ENCODE measurements around the gene CLIC3. TPM values are rescaled to one million over a fixed set of nuclear protein-coding genes. Genes with fewer than 3 reads are reported as not detected.

CLIC3 gene
- total and polyA plus RNA-seq, 11 donors: 1.5 to 16.7 (median 5.0) TPM

GRCh38 chr9:136958898-136959850 is 37.2 kb downstream of the CLIC3 start:
- no peaks in the 10 kb centered on the region for H3K36me3 ChIP-seq
- peaks cover 0 to 29% (median 14%) of the 10 kb centered on the region in 12 donors for H3K4me1 ChIP-seq
- H3K27me3 ChIP-seq: no peaks in the 10 kb centered on the region
- peak overlapping the region in 1 of 12 donors; percentile 60 for H3K27ac ChIP-seq
- 89 to 94% (median 90%) methylated on average over 17 to 28 of the region's 28 CpGs for WGBS, 4 donors
- intact Hi-C loops (cut with DNase I): no loop called here
- TF ChIP-seq CTCF (IDR thresholded peaks at IDR 0.05) (no peak), POLR2A (IDR thresholded peaks at IDR 0.05) (no peak)
- no peak for ATAC-seq
- DNase-seq: peak in 1 of 5 donors; percentile 15
- H3K4me3 ChIP-seq: no peak overlapping the region
- no peaks in the 10 kb centered on the region for H3K9me3 ChIP-seq

GRCh38 chr9:136958473-136958872 is 37.9 kb downstream of the CLIC3 start:
- no peak for DNase-seq
- Histone ChIP-seq H3K27me3 (no peaks in the 10 kb centered on the region), H3K4me3 (no peak overlapping the region), H3K27ac (no peak overlapping the region), H3K9me3 (no peaks in the 10 kb centered on the region), H3K36me3 (no peaks in the 10 kb centered on the region), H3K4me1 (peaks cover 0 to 23% (median 12%) of the 10 kb centered on the region in 12 donors)
- intact Hi-C loops (cut with DNase I): no loop called here
- 93 to 100% (median 95%) methylated on average over 1 to 7 of the region's 7 CpGs; no CpG with 5 or more reads in 1 of the 4 donors for WGBS, 4 donors
- TF ChIP-seq CTCF (IDR thresholded peaks at IDR 0.05): no peak
- no peak for TF ChIP-seq POLR2A (IDR thresholded peaks at IDR 0.05)
- ATAC-seq: no peak

GRCh38 chr9:136957901-136958300 is 38.5 kb downstream of the CLIC3 start:
- Histone ChIP-seq H3K27me3 (no peaks in the 10 kb centered on the region), H3K4me3 (no peak overlapping the region), H3K9me3 (no peaks in the 10 kb centered on the region), H3K36me3 (no peaks in the 10 kb centered on the region), H3K27ac (no peak overlapping the region), H3K4me1 (peaks cover 0 to 17% (median 12%) of the 10 kb centered on the region in 12 donors)
- WGBS, 4 donors: 85 to 94% (median 92%) methylated on average over 5 to 6 of the region's 6 CpGs
- no peak for ATAC-seq
- TF ChIP-seq POLR2A (IDR thresholded peaks at IDR 0.05): no peak
- TF ChIP-seq CTCF (IDR thresholded peaks at IDR 0.05): no peak
- intact Hi-C loops (cut with DNase I): no loop called here
- peak in 1 of 5 donors; percentile 25 for DNase-seq

GRCh38 chr9:136957461-136957860 is 38.9 kb downstream of the CLIC3 start:
- TF ChIP-seq CTCF (IDR thresholded peaks at IDR 0.05): no peak
- TF ChIP-seq POLR2A (IDR thresholded peaks at IDR 0.05): no peak
- ATAC-seq (no peak), DNase-seq (no peak)
- H3K4me1 ChIP-seq: peaks cover 0 to 18% (median 12%) of the 10 kb centered on the region in 12 donors
- no peak overlapping the region for H3K4me3 ChIP-seq
- H3K9me3 ChIP-seq: no peaks in the 10 kb centered on the region
- H3K27ac ChIP-seq: no peak overlapping the region
- intact Hi-C loops (cut with DNase I): no loop called here
- WGBS, 4 donors: 87 to 98% (median 93%) methylated on average over 1 of the region's 1 CpG
- no peaks in the 10 kb centered on the region for H3K27me3 ChIP-seq
- H3K36me3 ChIP-seq: no peaks in the 10 kb centered on the region
